Left hindlimb (tissue), 1 donor: ENCODE measurements around the gene RLN1.
"Not testable (repeated sequence)": the region's sequence is repeated elsewhere in the genome, so short reads cannot be mapped to it uniquely, and the experiment has no call there.

Source experiments
- DNase-seq: peaks from one replicate; pipeline ENCODE4 v3.0.0-alpha.2; 2018

The RLN1 gene

GRCh38 chr9:5338992-5339981 lies at the start of gene RLN1:
Gene RLN1 (minus strand): TSS chr9:5339876. CDS start chr9:5339746, 130 bp downstream.
- not testable (repeated sequence) for DNase-seq

GRCh38 chr9:5389109-5389732 lies 49.5 kb upstream of the RLN1 start:
- no peak for DNase-seq

- no peak for DNase-seq
These were observed 48.5 kb upstream of the RLN1 start for GRCh38 chr9:5388026-5388819.

- DNase-seq: no peak
These were observed 44.8 kb upstream of the RLN1 start for GRCh38 chr9:5384436-5384835.

GRCh38 chr9:5382479-5382878 lies 42.8 kb upstream of the RLN1 start:
- no peak for DNase-seq

- no peak for DNase-seq
These were observed 36.3 kb upstream of the RLN1 start for GRCh38 chr9:5375790-5376477.

- no peak for DNase-seq
These were observed 35.4 kb upstream of the RLN1 start for GRCh38 chr9:5375091-5375490.

- no peak for DNase-seq
These were observed 24.8 kb upstream of the RLN1 start for GRCh38 chr9:5364294-5365024.

- peak; percentile 33 for DNase-seq
These were observed 21.8 kb upstream of the RLN1 start for GRCh38 chr9:5361326-5362010.

- DNase-seq: no peak
These were observed 20.7 kb upstream of the RLN1 start for GRCh38 chr9:5360341-5360740.

GRCh38 chr9:5357431-5358105 lies 17.9 kb upstream of the RLN1 start:
- DNase-seq: no peak

GRCh38 chr9:5355817-5356216 lies 16.1 kb upstream of the RLN1 start:
- DNase-seq: no peak

GRCh38 chr9:5355226-5355625 lies 15.6 kb upstream of the RLN1 start:
- DNase-seq: no peak

GRCh38 chr9:5354184-5354583 lies 14.5 kb upstream of the RLN1 start:
- no peak for DNase-seq

- DNase-seq: no peak
These were observed 13.1 kb upstream of the RLN1 start for GRCh38 chr9:5352637-5353248.

GRCh38 chr9:5336688-5337087 lies 3.0 kb downstream of the RLN1 start:
- DNase-seq: no peak

GRCh38 chr9:5331276-5331675 lies 8.4 kb downstream of the RLN1 start:
- DNase-seq: not testable (repeated sequence)

- DNase-seq: no peak
These were observed 12.7 kb downstream of the RLN1 start for GRCh38 chr9:5326893-5327548.

GRCh38 chr9:5326187-5326586 lies 13.5 kb downstream of the RLN1 start:
- no peak for DNase-seq

- DNase-seq: not testable (repeated sequence)
These were observed 18.1 kb downstream of the RLN1 start for GRCh38 chr9:5321601-5322000.
